Smooth muscle cell of the umbilical artery (primary cell): Measurements from ENCODE around the gene AZIN2. TPM values are rescaled to one million over a fixed set of nuclear protein-coding genes. Genes with fewer than 3 reads are reported as not detected.

Experiments
- total RNA-seq: library from RNA; depleted of rRNA; stranded (reverse); fragments of >200 nt; gene quantifications from 2 replicates; pipeline ENCODE4 v1.2.3, GENCODE V29; 2014

Gene AZIN2
- 7.2 and 30.3 TPM in 2 replicates for total RNA-seq

DNA sequence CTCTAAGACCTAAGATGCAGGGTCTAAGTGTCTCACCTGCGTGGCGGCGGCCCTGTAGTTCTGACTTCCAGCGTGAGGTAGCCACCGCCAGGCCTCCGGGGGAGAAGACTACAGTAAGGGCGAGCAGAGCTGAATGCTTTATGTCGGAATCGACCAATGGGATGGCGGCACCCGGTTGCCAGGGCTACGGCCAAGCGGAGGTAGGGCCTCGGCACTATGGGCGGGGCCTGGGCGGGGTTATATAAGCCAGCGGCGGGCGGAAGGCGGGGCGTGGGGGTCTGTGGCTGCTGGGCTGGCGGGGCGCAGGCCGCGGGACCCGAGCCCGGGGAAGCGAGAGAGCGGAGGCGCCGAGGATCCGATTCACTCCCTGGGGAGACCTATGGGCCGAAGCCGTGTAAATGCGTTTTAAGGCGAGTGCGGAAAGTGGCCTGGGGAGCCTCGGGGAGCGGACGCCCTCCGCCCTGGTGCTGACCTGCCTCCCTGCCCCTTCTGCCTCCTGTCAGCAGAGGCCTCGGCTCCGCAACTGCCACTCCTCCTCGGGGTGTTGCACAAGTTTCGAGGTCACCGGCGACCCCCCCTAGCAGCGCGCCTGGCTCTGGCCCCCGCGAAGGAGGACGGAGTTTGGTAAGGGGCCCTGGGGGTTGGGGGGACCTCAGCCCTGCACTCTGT is at the start of gene AZIN2:
AZIN2 (plus strand) TSS at position 269 of the 669 bp plus-strand sequence. CDS start 1,097 bp downstream, outside the sequence.

DNA sequence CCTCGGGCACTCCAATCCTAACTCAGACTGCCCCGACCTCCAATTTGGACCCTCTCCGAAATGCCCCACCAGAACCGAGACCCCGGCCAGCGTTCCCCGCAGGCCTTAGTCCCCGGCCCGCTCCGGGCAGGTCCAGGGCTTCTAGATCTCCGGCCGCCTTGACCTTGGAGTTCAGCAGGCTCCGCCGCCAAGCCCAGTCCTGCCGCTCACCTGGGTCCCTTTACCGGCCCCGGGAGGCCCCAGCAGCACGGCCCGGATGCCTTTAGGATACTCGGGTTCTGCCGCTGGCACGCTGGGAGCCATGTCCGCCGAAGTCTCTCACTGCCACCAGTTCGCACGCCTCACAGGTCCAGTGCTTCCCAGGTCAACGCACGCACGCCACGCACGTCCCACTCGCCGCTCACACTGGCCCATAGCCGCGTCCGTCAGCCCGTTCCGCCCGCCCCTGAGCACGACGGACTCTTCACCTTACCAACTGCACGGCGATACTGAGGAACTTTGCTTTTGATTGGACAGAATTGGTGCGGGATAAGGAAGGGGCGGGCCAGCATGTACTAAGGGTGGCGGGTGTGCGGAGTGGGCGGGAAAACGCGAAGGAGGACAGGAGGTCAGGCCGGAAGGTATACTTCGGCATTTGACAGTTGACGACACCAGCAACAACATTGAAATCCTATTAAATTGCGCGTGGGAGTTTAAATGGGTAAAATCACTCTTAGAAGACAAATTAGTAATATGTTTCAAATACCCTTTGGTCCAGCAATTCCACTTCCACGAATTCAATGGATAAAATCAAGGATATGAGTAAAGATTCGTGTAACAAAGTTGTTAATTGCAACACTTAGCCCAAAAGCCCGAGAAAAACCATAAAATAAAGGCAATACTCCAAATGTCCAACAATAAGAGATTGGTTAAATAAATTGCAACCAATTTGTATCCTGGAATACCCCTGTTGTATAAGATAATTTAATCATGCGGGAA is 44.1 kb upstream of the AZIN2 start, which contains the start of gene AK2:
AK2 (minus strand) TSS at position 358 of the 978 bp plus-strand sequence; CDS start at position 303, 55 bp downstream.

Other genes starting within 250 kb of the AZIN2 start
- gene FNDC5, start 210.2 kb upstream of the AZIN2 start, total RNA-seq = 0.37 and 4.5 TPM in 2 replicates
- not detected in 2 replicates for gene HPCA, start 194.7 kb upstream of the AZIN2 start, total RNA-seq
- gene TMEM54, start 179.8 kb upstream of the AZIN2 start, total RNA-seq = 31.5 and 37.3 TPM in 2 replicates
- 13.1 and 14.7 TPM in 2 replicates for gene RNF19B, start 116.3 kb upstream of the AZIN2 start, total RNA-seq
- 156 and 167 TPM in 2 replicates for gene AK2, start 44.3 kb upstream of the AZIN2 start, total RNA-seq
- gene TRIM62, start 100.9 kb downstream of the AZIN2 start, total RNA-seq = 5.0 and 7.4 TPM in 2 replicates
- 4.3 and 5.3 TPM in 2 replicates for gene ZNF362, start 175.3 kb downstream of the AZIN2 start, total RNA-seq
- gene A3GALT2, start 239.9 kb downstream of the AZIN2 start, total RNA-seq = not detected in 2 replicates